ENCODE data around the gene RCN1.
"Not testable (repeated sequence)": the region's sequence is repeated elsewhere in the genome, so short reads cannot be mapped to it uniquely, and the experiment has no call there.

Gene RCN1

GRCh38 chr11:32080361-32080980 is 10.4 kb upstream of the RCN1 start:
- DNase-seq = no peak

GRCh38 chr11:32081129-32081641 is 9.7 kb upstream of the RCN1 start:
- no peak for DNase-seq

GRCh38 chr11:32081901-32082300 is 9.0 kb upstream of the RCN1 start:
- no peak for DNase-seq

DNA sequence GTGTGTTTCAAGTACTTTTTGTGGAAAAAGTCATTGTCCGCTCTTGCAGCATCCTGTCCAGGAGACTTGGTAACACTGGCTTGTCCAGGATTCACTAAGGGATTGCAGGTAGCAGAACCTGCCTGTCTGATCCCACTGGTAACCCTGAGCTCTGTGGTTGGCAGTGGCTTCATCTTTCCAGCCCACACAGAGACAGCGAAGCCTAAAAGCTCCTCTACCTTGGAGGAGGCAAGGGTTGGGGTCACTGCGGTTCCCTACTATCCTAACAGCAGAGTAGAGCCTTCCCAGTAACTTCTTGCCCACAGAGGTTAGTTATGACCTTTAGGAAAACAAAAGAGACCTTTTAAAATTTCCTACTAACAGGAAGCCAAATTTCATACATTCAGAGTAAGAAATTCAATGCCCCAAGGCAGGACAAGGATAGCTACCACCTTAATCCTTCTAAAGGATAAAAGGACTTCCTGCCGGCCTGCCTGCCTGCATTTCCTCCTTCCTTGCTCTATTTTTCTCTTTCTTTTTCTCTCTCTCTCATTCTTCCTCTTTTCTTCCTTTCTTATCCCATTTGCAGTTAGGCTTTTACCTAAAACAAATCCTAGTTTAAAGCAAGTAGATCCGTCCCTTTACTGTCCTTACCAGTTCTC is 8.4 kb upstream of the RCN1 start:
- DNase-seq = no peak

GRCh38 chr11:32087597-32087996 is 3.3 kb upstream of the RCN1 start:
- no peak for DNase-seq

DNA sequence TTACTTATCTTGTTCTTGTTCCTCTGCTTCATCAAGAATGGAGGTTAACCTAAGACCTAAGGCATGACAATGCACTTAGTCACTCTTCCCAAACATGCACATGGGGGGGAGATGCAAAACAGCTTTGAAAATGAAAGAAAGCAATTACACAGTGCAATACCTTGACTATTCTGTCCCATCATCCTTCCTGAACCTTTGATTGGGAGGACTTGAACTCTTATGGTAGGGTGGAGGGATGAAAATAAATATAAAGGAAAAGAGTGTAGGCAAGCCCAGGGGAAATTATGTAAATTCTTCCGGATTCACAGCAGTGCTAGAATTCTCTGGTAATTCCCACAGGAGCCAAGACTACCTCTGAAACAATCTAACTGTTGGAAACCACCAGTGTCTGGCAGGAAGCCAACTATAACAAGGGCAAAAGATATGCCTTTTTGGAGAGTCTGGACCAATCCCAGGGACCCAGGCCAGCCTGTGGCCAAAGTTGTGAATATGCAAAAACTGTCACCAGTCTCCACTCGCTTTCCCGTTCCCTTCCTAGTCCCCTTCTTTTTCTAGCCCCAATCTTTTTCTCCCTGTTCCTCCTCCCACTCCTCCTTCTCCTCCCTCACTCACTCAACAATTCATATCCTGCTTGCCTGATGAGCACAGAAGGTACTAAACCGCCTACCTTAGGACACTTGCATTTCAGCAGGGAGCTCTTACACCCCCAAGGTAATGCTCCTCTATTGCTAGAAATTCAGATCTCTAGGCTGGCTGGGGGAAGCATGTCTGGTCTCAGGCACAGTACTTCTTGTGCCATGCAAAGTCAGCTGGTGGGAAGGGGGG is 2.5 kb upstream of the RCN1 start:
- DNase-seq = no peak

DNA sequence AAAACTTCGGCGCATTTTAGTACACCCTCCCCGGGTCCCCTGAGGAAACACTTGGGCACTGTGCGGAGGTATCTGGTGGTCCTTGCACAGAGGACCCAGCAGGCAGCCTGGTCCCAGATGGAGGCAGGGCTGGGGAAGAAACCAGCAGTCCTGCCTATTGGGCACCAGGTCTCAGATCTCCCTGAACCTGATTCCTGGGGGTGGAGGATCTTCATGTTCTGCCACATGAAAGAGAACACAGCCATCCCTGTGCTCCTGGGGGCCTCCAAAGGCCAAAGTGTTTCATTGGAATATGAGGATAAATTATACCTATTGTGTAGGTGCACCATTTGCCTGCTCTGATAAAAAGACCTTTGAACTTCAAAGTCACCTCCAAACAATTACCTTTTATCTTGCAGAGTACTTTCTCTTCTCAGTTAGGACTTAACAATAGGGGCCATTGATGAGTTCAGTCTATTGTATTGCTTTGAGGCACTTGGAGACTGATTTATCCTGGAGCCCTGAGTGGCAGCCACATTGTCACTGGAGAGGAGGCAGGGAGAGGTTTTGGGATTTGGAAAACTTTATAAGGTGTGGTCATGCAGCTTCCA is 1.8 kb downstream of the RCN1 start:
- DNase-seq = no peak

- DNase-seq = no peak
Observed at GRCh38 chr11:32094923-32095322, 4.0 kb downstream of the RCN1 start.

DNA sequence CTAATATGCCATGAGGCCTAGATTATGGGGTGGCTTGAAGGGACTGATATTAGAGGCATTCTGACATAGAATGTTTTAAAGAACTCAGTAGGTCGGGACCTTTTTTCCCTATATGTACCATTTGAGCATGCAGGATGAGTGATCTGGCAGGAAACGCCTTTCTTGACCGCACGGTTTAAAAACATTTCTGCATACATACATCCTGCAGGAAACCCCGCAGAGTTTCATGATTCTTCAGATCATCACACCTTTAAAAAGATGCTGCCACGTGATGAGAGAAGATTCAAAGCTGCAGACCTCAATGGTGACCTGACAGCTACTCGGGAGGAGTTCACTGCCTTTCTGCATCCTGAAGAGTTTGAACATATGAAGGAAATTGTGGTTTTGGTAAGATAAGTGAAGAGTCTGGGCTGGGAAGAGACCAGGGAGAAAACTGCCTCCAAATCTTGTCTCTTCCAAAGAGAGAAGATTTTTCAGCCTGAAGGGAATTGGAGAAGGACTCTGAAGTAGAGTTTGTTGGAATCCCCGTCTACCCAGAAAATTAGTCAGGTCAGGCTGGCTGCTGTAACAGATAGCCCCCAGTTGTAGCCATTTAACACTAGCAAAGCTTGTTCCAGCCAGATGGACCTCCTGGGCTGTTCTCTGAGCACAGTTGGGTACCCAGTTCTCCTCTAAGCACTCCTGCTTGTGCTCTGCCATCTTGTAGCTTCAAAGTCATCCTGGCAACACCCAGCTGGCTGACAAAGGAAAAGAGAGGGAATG is 7.4 kb downstream of the RCN1 start:
- DNase-seq = no peak

- no peak for DNase-seq
Observed at GRCh38 chr11:32099516-32099915, 8.6 kb downstream of the RCN1 start.

DNA sequence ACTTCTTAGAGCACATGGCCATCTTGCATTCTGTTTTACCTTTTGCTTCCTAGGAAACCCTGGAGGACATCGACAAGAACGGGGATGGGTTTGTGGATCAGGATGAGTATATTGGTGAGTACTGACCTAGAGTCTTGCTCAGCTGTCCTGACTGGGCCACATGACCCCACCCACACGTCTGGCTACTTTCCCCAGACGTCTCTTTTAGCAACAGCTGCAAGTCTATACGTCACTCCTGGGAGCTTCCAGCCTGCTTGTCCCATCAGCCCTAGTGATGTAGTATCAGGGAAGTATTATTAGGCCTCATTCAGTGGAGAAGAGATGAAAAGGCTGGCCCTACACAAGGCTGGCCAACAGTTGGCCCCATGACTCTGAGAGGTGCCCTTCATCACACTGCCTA is 9.6 kb downstream of the RCN1 start:
- DNase-seq = no peak

DNA sequence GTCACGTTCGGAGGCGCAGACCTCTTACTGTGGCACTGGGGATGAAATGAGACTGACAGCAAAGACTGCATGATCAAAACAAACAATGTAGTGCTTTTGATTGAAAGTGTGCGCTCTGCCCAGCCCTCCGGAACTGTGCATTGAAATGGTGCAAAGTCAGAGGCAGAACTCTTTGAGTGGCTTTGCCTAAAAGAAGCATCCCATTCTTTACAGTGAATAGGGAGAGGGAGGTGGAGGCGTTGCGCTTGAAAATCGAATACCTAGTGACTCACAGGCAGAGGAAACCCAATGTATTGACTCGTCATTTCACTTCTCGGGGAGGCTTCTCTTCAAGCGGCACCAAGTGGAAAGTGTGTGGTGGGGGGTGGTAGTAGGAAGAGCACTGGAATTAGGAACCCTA is 10.9 kb downstream of the RCN1 start:
- no peak for DNase-seq

- DNase-seq = not testable (repeated sequence)
Observed at GRCh38 chr11:32103121-32103719, 12.3 kb downstream of the RCN1 start.

DNA sequence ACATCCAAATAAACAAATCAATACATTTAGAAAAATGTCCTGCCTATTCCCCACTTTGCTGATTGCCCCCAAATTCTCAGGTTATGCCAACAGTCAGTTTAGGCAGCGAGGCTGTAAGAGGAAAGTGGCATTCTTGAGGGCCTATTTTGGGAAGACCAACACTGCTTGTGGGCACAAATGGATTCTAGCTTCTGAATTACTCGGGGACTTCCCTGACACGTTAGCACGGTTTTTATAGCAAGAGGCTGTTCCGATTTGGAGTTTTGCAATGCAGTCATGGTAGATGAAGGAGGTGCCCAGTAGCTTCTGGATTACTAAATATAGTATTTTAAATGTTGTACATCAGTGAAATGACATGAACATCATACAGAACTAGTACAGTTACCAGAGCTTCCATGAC is 13.1 kb downstream of the RCN1 start:
- no peak for DNase-seq

DNA sequence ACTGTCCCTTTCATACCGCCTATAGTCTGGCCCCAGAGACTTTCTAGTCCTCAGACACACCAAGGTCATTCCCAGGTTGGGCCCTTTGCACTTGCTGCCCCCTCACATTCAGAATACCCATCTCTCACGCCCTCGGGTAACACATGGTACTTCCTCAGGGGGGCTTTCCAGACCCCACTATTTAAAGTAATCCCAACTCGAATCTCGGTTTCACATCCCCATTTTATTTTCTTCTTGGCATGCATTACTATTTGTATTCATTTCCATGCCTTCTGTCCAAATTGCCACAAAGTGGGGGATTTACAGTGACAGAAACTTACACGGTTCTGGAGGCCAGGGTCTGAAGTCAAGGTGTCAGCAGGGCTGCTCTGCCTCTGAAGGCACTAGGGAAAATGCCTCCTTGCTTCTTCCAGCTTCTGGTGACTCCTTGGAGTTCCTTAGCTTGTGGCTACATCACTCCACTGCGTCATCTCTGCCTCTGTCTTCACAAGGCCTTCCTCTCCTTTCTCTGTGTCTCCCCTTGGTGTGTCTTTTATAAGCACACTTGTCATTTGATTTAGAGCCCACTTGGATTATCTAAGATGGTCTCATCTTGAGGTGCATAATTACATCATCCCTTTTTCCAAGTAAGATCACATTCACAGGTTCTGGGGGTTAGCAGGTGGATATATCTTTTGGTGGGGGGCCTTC is 15.1 kb downstream of the RCN1 start:
- no peak for DNase-seq

GRCh38 chr11:32107647-32108046 is 16.8 kb downstream of the RCN1 start:
- DNase-seq = no peak

GRCh38 chr11:32108576-32108975 is 17.7 kb downstream of the RCN1 start:
- DNase-seq = no peak

GRCh38 chr11:32109138-32109537 is 18.3 kb downstream of the RCN1 start:
- DNase-seq = no peak

GRCh38 chr11:32109592-32109991 is 18.7 kb downstream of the RCN1 start:
- DNase-seq = no peak

DNA sequence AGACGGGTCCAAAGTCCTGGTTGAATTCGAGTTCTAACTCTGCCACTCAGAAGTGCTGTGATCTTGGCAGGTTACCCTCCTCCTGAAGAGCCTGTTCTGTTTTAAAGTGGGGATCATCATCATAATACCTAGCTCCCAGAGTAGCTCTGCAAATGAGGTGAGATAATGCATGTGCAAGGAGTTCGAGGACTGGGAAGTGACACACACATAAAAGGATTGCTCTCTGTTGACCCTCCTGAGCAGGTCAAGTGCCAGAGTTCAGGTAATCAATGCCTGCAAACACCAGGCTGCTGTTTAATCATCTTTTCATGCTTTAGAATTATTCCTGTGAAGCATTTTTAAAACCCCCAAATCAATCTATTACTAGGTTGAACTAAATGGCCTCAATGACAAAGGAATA is 19.9 kb downstream of the RCN1 start:
- no peak for DNase-seq

DNA sequence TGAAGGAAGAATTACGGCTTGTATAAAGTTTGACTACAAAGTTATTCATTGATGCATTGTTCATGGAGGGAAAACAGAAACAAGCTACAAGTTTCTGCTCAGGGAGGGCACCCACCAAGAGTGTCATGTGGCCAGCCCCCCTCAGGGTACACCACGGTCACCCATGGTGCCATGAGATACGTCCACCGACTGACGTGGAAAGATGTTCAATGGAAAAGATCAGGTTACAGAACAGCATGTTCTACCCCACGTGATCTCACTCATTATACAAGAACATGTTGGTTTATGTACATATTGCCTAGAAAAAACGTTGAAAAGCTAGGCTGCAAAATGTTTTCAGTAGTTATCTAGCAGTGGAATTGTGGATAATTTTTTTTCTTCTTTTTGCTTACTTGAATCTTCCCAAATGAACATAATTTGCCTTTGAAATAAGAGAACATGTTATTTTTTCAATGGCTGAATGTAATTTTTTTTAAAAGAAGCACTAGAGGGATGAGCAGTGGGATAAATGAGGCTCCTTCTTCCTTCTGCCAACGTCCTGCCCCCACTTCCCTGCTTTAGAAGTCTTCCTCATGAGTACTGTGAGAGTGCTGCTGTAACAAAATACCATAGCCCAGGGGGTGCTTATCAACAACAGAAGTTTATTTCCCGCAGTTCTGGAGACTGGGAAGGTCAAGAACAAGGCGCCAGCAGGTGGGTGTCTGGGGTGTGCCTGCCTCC is 22.5 kb downstream of the RCN1 start:
- DNase-seq = no peak
